Uterus (tissue), 4 donors: ENCODE results near the gene TROAP. TPM values are rescaled to one million over a fixed set of nuclear protein-coding genes. Genes with fewer than 3 reads are reported as not detected.
A peak's percentile ranks its signal among the peaks of the same experiment; 100 is the strongest.

ENCODE experiments used
- DNase-seq, 2 donors: peaks; one replicate each; pipeline ENCODE4 v3.0.0-alpha.2; 2019 to 2020
- H3K27ac ChIP-seq, 2 donors: fragments of 200-600 bp; sonication (generic); 1 replicate in 1 of 2; 2 replicates in 1 of 2; pipeline ENCODE4 v1.5.1; 2016 to 2018
- H3K27me3 ChIP-seq, 2 donors: fragments of 200-600 bp; sonication (generic); one replicate each; pipeline ENCODE4 v1.5.1; 2018 to 2019; ENCODE audit warnings: control low read depth in 1 of 2
- H3K36me3 ChIP-seq, 2 donors: fragments of 200-600 bp; sonication (generic); one replicate each; pipeline ENCODE4 v1.5.1; 2019; ENCODE audit warnings: control low read depth in 1 of 2
- H3K4me1 ChIP-seq, 2 donors: fragments of 200-600 bp; sonication (generic); one replicate each; pipeline ENCODE4 v1.5.1; 2018 to 2019; ENCODE audit warnings: control low read depth in 1 of 2
- H3K4me3 ChIP-seq, 2 donors: fragments of 200-600 bp; sonication (generic); 1 replicate in 1 of 2; 2 replicates in 1 of 2; pipeline ENCODE4 v1.5.1; 2018 to 2019; ENCODE audit warnings: mild to moderate bottlenecking in 1 of 2
- H3K9me3 ChIP-seq, 2 donors: fragments of 200-600 bp; sonication (generic); one replicate each; pipeline ENCODE4 v1.5.1; 2019; ENCODE audit warnings: control low read depth in 1 of 2
- CTCF ChIP-seq, 4 experiments: fragments of 200-600 bp in 2 of 4; fragments of 450-650 bp in 2 of 4; sonication (generic) in 2 of 4; IDR thresholded peaks; one replicate each; pipeline ENCODE4 v1.5.1; 2016 to 2019; ENCODE audit warnings: antibody characterized with exemption in 4 of 4, mild to moderate bottlenecking in 2 of 4, moderate library complexity in 1 of 4
- POLR2A ChIP-seq, 2 donors: fragments of 450-650 bp; IDR thresholded peaks; one replicate each; pipeline ENCODE4 v1.6.1; 2016; ENCODE audit warnings: antibody characterized with exemption in 2 of 2, mild to moderate bottlenecking in 1 of 2, moderate library complexity in 1 of 2
- intact Hi-C: fragments of 100-400 bp; cut with DNase I; formaldehyde crosslinking; loops from one replicate; pipeline ENCODE4 v1.15.1; 2023; ENCODE audit warnings: low total_unique reads
- total RNA-seq, 4 donors: library from RNA; depleted of rRNA in 3 of 4; stranded (reverse); fragments of >200 nt in 3 of 4; gene quantifications; one replicate each; pipeline versions ENCODE4 v1.1.0 to v1.2.4, GENCODE V29; 2014 to 2023
- donor health status: DM: yes; HTN: yes; CAD: no.

TROAP gene
- total RNA-seq, 4 donors from 2014 or later, result 1.8 to 10.2 TPM; not detected in 2

- H3K27ac ChIP-seq, result peak overlapping the region in 1 of 2 donors; percentile 6
- H3K4me1 ChIP-seq, result peaks cover 0 to 15% of the 10 kb centered on the region in 2 donors
- TF ChIP-seq CTCF (IDR thresholded peaks at IDR 0.05), result no peak
- no peak for TF ChIP-seq POLR2A (IDR thresholded peaks at IDR 0.05)
- intact Hi-C loops, result no loop called here
- H3K36me3 ChIP-seq, result no peaks in the 10 kb centered on the region
- peaks cover 22 to 26% of the 10 kb centered on the region in 2 donors for H3K27me3 ChIP-seq
- H3K9me3 ChIP-seq, result no peaks in the 10 kb centered on the region
- H3K4me3 ChIP-seq, result no peak overlapping the region
- DNase-seq, result peak in 1 of 2 donors; percentile 56
These were observed 29.7 kb upstream of the TROAP start for GRCh38 chr12:49293056-49293956.

GRCh38 chr12:49294086-49294803, 28.8 kb upstream of the TROAP start:
- DNase-seq, result no peak
- intact Hi-C loops, result no loop called here
- no peak overlapping the region for H3K4me3 ChIP-seq
- peaks cover 24 to 35% of the 10 kb centered on the region in 2 donors for H3K27me3 ChIP-seq
- peaks cover 0 to 15% of the 10 kb centered on the region in 2 donors for H3K4me1 ChIP-seq
- TF ChIP-seq CTCF (IDR thresholded peaks at IDR 0.05) (no peak), POLR2A (IDR thresholded peaks at IDR 0.05) (no peak)
- no peaks in the 10 kb centered on the region for H3K36me3 ChIP-seq
- no peak overlapping the region for H3K27ac ChIP-seq
- no peaks in the 10 kb centered on the region for H3K9me3 ChIP-seq

GRCh38 chr12:49294804-49295081, 28.3 kb upstream of the TROAP start:
- no peak for DNase-seq
- H3K27ac ChIP-seq, result no peak overlapping the region
- no peak for TF ChIP-seq POLR2A (IDR thresholded peaks at IDR 0.05)
- TF ChIP-seq CTCF (IDR thresholded peaks at IDR 0.05), result no peak
- no peaks in the 10 kb centered on the region for H3K9me3 ChIP-seq
- peaks cover 24 to 35% of the 10 kb centered on the region in 2 donors for H3K27me3 ChIP-seq
- H3K36me3 ChIP-seq, result no peaks in the 10 kb centered on the region
- intact Hi-C loops, result no loop called here
- H3K4me3 ChIP-seq, result no peak overlapping the region
- H3K4me1 ChIP-seq, result peaks cover 0 to 15% of the 10 kb centered on the region in 2 donors

GRCh38 chr12:49295082-49295936, 27.7 kb upstream of the TROAP start, which contains the start of gene PRPH:
TSS of gene PRPH (plus strand) at chr12:49295147. CDS start at chr12:49295201, 54 bp downstream.
- no peak for TF ChIP-seq POLR2A (IDR thresholded peaks at IDR 0.05)
- no peak for TF ChIP-seq CTCF (IDR thresholded peaks at IDR 0.05)
- no peak for DNase-seq
- peaks cover 0 to 15% of the 10 kb centered on the region in 2 donors for H3K4me1 ChIP-seq
- H3K27me3 ChIP-seq, result peaks cover 24 to 35% of the 10 kb centered on the region in 2 donors
- H3K9me3 ChIP-seq, result no peaks in the 10 kb centered on the region
- intact Hi-C loops, result no loop called here
- no peak within 1 kb of the TSS for H3K27ac ChIP-seq
- no peaks in the 10 kb centered on the region for H3K36me3 ChIP-seq
- H3K4me3 ChIP-seq, result no peak within 1 kb of the TSS
